Loucy (cell line): ENCODE measurements around the gene MKLN1.

ENCODE experiments used
- CTCF ChIP-seq: fragments of 200-600 bp; sonication (generic); conservative IDR thresholded peaks from 2 replicates; pipeline ENCODE4 v1.5.1; 2014; ENCODE audit warnings: mild to moderate bottlenecking, antibody characterized with exemption, low read length
- EZH2phosphoT487 ChIP-seq: fragments of 200-600 bp; IDR thresholded peaks from 2 replicates; pipeline ENCODE4 v1.6.1; 2018; ENCODE audit warnings: antibody characterized with exemption, mild to moderate bottlenecking, moderate library complexity, borderline replicate concordance

GRCh38 chr7:131467788-131468187, 140.1 kb downstream of the MKLN1 start:
- TF ChIP-seq CTCF = no peak
- no peak for TF ChIP-seq EZH2phosphoT487
